ENCODE measurements around the gene PLA2G15.

Gene PLA2G15

GRCh38 chr16:68233085-68233834 lies 11.9 kb upstream of the PLA2G15 start:
- DNase-seq: no peak

- DNase-seq: no peak
These were observed 11.4 kb upstream of the PLA2G15 start for GRCh38 chr16:68233835-68234187.

GRCh38 chr16:68234188-68235107 lies 10.7 kb upstream of the PLA2G15 start:
- DNase-seq: peak; percentile 95

- peak; percentile 6 for DNase-seq
These were observed 9.9 kb upstream of the PLA2G15 start for GRCh38 chr16:68235108-68235886.

GRCh38 chr16:68235887-68236136 lies 9.4 kb upstream of the PLA2G15 start, which contains the start of gene ESRP2:
Gene ESRP2 (minus strand): TSS chr16:68236127. CDS start chr16:68236045, 82 bp downstream.
- DNase-seq: no peak

DNA sequence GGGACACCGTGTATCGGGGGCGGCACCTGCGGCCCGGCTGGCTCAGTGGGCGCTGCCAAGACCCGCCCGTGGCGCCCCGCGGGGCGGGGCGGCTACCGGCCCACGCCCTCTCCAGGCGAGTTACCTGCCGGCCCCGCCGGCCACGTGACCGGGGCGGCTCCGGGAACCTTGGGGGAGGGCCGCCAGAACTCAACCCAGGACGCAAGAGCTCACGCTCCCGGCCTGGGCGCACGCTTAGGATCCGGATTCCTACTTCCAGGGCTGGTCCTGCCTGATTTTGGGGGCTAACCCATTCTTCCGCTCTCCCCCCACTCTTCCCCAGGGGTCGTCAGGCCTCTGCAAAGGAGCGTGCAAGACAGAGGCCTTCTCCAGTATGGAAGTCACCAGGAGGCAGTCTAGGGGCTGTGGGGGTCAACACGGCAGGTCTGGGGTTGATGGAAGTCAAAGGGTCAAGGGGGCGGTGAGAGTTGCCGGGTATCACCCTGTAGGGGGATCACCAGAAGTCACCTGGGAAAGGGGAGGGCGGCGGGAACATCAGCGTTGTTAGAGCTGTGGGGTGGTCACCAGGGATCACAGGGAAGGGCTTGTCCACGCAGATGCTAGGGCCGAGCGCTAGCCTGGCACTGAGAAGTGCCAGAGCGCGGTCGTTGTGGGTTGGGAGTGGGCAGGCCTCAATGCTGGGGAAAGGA lies 8.9 kb upstream of the PLA2G15 start:
- DNase-seq: peak; percentile 69

DNA sequence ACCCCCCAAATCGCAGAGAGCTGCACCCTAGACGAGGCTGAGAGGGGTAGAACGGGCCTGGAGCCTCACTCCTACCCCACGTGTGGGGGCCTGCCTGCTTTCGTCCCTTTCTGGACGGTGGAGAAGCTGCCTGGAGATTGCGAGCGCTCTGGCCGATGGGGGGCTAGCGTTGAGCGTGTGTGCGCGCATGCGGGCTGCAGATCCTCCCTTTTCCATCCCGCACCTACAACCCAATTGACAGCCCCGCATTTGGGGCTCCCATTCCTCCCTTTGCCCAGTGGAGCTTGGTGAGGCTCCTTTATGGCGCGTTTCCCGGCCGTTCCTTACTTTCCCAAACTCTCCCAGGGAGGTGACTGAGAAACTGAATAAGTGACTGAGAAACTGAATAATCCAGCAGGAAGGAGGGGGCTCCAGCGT lies 8.3 kb upstream of the PLA2G15 start:
- no peak for DNase-seq

DNA sequence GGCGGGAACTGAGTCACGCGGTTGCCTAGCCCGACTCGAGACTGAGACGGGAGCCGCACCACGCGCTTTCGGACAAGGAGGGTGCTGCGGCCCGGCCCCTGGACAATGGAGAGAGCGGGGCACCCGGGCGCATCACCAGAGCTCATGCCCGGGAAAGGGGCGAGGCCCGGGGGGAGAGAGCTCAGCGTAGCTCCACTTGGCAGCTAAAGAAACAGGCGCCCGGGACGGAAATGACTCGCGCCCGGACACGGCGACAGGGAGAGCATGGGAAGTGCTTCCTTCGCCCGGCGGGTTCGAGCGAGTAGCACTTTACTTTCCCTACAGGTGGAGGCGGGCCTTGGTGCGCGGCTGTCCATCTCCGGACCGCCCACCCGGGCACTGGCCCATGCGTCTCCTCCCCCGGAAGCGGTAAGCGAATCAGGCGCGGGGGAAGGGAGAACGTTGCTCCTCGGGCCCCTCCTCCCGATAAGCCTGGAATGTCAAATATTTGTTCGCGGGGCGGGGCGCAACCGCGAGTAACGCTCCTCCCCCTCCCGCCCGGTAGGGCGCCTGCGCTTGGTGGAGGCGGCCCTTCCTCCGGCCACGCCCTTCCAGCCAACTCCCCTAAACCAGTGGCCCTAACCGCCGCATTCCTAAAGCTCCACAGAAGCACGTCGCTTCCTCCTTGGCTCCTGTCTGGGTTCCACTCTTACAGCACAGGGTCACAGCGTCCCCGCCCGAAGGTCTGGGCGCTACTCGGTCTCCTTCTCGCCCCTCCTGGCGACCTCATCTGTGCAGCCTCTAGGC lies 7.7 kb upstream of the PLA2G15 start:
- DNase-seq: peak; percentile 81

DNA sequence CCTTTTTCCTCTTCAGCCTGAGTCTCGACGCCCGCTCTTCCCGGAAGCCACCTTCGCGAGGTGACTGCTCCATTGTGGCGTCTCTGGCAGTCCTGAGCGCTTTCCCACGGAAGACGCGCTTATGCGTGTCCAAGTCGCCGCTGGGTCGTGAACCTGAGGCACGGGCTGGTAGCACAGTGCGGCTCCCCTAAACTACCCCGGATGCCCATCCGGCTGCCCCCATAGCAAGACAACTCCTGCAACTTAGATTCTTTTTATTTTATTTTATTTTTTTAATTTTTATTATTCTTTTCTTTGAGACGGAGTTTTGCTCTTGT lies 7.2 kb upstream of the PLA2G15 start:
- DNase-seq: no peak

DNA sequence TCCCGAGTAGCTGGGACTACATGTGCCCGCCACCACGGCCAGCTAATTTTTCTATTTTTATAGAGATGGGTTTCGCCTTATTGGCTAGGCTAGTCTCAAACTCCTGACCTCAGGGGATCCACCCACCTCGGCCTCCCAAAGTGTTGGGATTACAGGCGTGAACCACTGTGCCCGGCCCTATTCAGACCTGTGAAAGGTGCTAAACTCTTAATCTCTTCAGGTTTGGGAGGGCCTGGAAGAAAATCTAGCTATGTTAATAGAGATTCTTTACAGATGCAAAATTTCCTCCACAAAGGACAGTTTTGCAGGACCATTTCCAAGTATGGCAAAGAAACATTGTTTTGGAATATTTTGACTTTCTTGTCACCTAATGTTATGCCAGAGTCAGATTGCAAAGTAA lies 3.1 kb upstream of the PLA2G15 start:
- no peak for DNase-seq

- DNase-seq: no peak
These were observed 2.0 kb upstream of the PLA2G15 start for GRCh38 chr16:68242926-68243858.

GRCh38 chr16:68244481-68244902 lies 681 bp upstream of the PLA2G15 start:
- DNase-seq: no peak

DNA sequence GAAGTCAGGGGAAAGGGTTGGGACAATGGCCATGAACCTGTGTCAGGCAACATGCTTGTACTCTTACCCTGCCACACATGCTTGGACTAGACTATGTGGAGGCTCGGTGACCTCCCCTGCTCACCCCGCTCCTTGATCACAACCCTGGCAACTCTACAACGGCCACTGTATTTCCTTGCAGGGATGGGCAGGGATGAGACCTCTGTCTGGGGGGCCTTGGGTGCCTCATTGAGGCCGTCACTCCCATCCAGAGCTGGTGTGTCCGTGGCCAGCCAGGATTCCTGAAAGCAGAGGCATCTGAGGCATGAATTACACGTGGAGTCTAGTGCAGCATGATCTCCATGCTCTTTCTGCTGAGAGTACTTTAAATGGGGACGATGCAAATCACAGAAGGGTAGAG lies 948 bp downstream of the PLA2G15 start:
- no peak for DNase-seq

- DNase-seq: no peak
These were observed 1.5 kb downstream of the PLA2G15 start for GRCh38 chr16:68246666-68247065.

- DNase-seq: no peak
These were observed 2.2 kb downstream of the PLA2G15 start for GRCh38 chr16:68247400-68247799.

DNA sequence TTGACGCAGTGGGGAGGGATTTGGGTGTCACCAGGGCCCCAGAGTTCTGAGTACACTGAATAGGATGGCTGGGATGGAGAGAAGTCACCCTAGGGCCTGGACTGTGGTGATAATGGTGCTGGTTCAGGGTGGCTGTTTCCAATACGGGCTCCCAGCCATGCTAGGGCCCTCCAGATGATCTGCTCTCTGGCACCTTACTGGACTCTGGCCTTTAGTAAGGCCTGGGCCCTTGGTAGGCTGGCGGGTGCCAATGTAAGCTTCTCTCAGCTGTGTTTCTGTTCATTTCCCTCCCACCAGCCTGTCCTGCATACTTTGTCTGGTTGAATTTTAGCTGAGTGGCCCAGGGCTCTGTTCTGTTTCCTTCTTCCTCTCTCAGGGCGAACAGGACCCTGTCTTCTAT lies 2.8 kb downstream of the PLA2G15 start:
- no peak for DNase-seq

DNA sequence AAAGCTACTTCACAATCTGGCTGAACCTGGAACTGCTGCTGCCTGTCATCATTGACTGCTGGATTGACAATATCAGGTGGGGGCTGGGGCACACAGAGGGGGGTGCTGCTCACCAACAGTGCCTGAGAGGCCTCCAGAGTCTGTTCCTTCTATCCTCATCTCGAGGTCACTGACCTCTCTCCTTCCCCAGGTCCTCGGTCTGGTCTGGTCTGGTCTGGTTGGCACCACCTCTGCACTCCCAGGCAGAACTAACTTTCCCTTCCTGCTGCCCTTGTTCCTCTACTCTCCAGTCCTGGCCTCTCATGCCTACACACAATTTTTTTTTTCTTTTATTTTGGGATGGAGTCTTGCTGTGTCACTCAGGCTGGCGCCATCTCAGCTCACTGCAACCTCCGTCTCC lies 4.2 kb downstream of the PLA2G15 start:
- no peak for DNase-seq

- DNase-seq: no peak
These were observed 5.8 kb downstream of the PLA2G15 start for GRCh38 chr16:68250951-68251350.

DNA sequence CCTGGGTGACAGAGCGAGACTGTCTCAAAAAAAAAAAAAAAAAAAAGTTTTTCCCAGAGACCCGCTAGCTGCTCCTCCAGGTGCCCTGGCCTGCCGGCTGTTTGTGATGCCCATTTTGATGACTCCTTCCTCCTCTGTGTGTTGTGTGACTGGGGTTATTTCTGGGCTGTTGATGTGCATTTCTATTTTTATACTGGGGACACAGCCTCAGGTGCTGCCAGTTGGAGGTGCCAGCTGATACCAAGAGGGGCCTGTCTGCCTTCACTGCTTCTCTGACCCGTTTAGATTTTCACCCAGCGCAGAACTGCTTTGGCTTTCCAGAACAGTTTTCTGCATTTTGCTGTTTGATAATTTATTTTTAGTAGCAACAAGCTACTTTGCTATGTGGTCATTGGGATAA lies 6.7 kb downstream of the PLA2G15 start:
- no peak for DNase-seq

DNA sequence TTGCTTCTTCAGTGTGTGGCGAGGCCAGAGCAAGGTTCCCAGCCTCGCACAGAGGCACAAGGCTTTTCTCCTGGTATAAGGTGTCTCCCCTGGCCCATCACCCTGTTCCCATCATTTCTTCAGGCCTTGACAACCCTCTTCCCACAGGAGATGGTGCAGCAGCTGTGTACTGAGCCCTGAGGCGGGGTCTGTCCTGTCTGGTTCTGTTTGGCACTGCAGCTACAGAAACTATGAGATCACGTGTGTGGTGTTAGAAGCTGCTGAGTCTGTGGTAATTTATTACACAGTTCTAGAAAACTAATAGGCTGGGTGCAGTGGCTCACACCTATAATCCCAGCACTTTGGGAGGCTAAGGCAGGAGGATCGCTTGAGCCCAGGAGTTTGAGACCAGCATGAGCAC lies 7.2 kb downstream of the PLA2G15 start:
- no peak for DNase-seq

- DNase-seq: no peak
These were observed 8.5 kb downstream of the PLA2G15 start for GRCh38 chr16:68253721-68254120.
